DMS153 treated with DMSO at 0.1 percent for 48 hours (cell line): ENCODE results near the gene C15orf40.
A peak's percentile ranks its signal among the peaks of the same experiment; 100 is the strongest.

Experiments
- DNase-seq: peaks from one replicate; lab custom pipeline; 2025; ENCODE audit not compliant: unreplicated experiment; lab: John Stamatoyannopoulos, UW

C15orf40 gene

GRCh38 chr15:82995076-82995475, 16.4 kb downstream of the C15orf40 start:
- DNase-seq: no peak

- DNase-seq: no peak
Observed at GRCh38 chr15:82993144-82993543, 18.3 kb downstream of the C15orf40 start.

GRCh38 chr15:82992436-82992998, 18.9 kb downstream of the C15orf40 start:
- no peak for DNase-seq

GRCh38 chr15:82986442-82986780, 25.0 kb downstream of the C15orf40 start:
- DNase-seq: no peak

GRCh38 chr15:82985688-82986441, 25.6 kb downstream of the C15orf40 start, which contains the start of gene RAMAC:
Gene RAMAC, plus strand, starts transcription at chr15:82986210. Its CDS starts 2,809 bp downstream, at chr15:82989019.
- DNase-seq: peak; percentile 77

- DNase-seq: no peak
Observed at GRCh38 chr15:82980981-82981380, 30.5 kb downstream of the C15orf40 start.

- DNase-seq: no peak
Observed at GRCh38 chr15:82979726-82980125, 31.7 kb downstream of the C15orf40 start.

GRCh38 chr15:82978438-82978837, 33.0 kb downstream of the C15orf40 start:
- DNase-seq: no peak

GRCh38 chr15:82977076-82977475, 34.4 kb downstream of the C15orf40 start:
- DNase-seq: no peak

- no peak for DNase-seq
Observed at GRCh38 chr15:82972990-82973389, 38.4 kb downstream of the C15orf40 start.

GRCh38 chr15:82971218-82971984, 40.0 kb downstream of the C15orf40 start:
- DNase-seq: no peak

- DNase-seq: no peak
Observed at GRCh38 chr15:82970696-82971095, 40.7 kb downstream of the C15orf40 start.

- DNase-seq: no peak
Observed at GRCh38 chr15:82970078-82970686, 41.3 kb downstream of the C15orf40 start.

- no peak for DNase-seq
Observed at GRCh38 chr15:82969353-82969752, 42.1 kb downstream of the C15orf40 start.

- DNase-seq: no peak
Observed at GRCh38 chr15:82968066-82968465, 43.4 kb downstream of the C15orf40 start.

- no peak for DNase-seq
Observed at GRCh38 chr15:82966671-82967071, 44.8 kb downstream of the C15orf40 start.

- DNase-seq: no peak
Observed at GRCh38 chr15:82964890-82965289, 46.5 kb downstream of the C15orf40 start.

- DNase-seq: no peak
Observed at GRCh38 chr15:82963471-82964341, 47.7 kb downstream of the C15orf40 start.

GRCh38 chr15:82960766-82961165, 50.7 kb downstream of the C15orf40 start:
- DNase-seq: no peak

- no peak for DNase-seq
Observed at GRCh38 chr15:82959423-82959822, 52.0 kb downstream of the C15orf40 start.

GRCh38 chr15:82958638-82959037, 52.8 kb downstream of the C15orf40 start:
- DNase-seq: no peak
